Stimulated activated CD4-positive, alpha-beta T cell treated with anti-CD3 and anti-CD28 coated beads, Interleukin-4, amount 100 ng/mL, for 4 hours (primary cell): ENCODE measurements around the gene INPP4B.

Source experiments
- DNase-seq, 2 experiments: peaks; one replicate each; pipeline ENCODE4 v3.0.0-alpha.2; 2020

Gene INPP4B

GRCh38 chr4:142191901-142192300, 654.2 kb downstream of the INPP4B start:
- DNase-seq, result no peak

DNA sequence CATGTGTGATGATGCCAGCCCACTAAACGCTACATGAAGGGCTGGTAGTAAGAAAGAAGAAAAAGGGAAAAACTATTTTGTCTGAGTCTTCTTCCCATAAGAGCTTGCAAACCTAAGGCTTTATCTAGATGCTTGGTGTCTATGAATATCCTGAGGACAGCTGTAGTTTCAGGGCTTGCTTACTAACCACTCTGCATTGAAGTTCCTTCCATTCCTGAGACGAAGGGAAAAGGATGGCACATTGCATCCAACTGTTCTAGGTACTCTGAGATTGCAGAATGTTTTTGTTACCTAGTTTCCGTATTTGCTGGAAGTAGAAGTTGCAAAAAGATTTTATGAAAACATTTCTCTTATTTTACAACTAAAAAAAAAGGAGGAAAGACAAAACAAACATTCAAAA, 665.1 kb downstream of the INPP4B start:
- no peak for DNase-seq

GRCh38 chr4:142169216-142169615, 676.9 kb downstream of the INPP4B start:
- no peak for DNase-seq

GRCh38 chr4:142168181-142168580, 677.9 kb downstream of the INPP4B start:
- DNase-seq, result no peak

DNA sequence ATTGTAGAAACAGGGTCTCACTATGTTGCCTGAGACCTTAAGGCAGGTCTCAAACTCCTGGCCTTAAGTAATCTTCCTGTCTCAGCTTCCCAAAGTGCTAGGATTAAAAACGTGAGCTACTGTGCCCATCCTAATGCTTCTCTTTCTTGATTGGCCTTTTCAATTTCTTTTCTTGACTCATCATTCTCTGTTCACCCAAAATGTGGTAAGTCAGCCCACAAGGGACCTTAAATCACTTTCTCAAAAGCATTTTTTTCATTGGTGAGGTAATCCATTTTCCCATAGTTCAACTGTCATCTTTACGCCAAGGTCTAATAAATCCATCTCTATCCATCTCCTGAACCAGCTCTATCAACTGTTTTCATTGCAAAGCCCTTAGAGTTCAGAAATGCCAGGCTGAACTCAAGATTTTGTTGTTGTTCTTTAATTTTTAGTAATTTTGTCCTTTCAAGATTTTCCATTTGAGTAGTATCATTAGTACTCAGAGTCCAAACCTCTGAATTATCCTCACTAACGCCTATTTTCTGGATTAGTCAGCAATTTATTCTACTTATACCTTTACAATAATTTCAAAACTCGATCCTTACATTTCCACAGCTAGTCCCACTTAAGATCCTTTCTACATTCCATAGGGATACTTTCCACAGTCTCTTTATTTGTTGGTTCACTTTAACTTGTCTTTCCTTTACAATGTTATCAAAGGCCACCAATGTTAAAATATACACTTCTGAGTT, 681.2 kb downstream of the INPP4B start:
- no peak for DNase-seq

- DNase-seq, result no peak
Observed at GRCh38 chr4:142161086-142161485, 685.0 kb downstream of the INPP4B start.

DNA sequence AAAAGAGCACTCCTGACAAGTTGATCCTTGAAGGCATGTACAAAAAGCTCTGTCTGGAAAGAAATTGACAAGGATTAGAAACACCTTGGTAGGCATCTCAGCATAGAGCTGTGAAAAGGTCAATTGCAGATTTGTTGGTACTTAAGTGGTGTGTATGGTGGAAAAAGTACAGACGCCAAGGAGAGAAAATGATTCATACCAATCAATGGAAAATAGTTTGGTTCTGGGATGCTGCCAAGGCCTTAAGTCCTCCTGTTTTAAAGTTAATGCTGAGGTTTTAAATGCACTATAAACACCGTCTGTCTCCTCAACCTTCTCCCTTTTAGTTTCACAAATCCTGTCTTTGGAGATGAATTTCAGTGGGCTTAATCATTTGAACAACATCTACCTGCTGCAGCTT, 685.6 kb downstream of the INPP4B start:
- DNase-seq, result no peak

DNA sequence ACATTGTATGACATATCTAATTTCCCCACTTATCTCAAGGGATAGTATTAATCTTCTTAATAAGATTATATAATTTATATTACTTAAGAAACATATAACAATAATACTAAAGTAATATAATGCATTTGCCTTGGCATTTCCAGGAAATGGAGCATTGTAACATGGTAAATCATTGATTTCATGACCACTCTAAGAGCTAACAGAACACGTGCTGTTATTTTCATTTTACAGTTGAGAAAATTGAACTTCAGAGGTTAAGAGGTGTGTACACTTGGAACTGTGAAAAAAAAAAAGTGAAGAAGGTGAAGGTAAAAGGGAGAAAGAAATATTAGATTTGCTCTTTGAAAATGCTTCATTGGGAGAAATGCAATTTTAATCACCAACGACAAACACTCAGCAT, 687.1 kb downstream of the INPP4B start:
- no peak for DNase-seq

DNA sequence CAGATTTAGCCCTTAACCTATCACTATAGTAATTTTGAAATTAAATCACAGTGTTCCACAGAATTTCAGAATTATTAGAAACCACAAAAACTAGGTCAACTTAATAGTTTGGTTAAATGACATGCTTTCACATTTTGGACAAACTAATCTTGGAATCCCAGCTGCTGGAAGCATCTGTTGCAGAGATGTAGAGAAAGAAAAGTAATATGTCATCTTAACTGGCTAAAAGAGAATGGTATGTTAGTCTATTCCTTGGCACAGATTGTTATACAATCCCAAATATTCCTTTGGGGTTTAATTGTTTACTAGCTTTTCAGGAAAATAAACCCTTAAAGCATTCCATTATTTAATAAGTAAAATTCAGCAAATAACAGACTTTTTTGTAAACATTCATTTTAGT, 689.8 kb downstream of the INPP4B start:
- no peak for DNase-seq

DNA sequence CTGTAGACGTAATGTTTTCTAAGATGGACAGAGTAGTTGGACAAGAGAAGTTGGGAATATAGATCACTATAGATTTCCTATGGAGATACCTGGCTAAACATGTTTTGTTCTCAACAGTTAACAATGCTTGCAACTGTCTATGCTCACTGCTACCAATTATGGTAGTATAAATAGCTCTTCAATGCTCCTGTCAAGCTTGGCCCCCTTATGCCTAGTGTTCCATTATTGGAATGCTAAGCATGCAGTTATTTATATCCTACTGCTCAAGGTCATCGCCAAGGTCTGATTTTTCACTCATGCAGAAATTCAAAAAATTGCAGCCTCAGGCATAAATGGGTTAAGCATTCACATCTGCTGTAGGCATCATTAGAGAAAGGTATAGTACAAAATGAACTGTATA, 690.8 kb downstream of the INPP4B start:
- DNase-seq, result no peak

DNA sequence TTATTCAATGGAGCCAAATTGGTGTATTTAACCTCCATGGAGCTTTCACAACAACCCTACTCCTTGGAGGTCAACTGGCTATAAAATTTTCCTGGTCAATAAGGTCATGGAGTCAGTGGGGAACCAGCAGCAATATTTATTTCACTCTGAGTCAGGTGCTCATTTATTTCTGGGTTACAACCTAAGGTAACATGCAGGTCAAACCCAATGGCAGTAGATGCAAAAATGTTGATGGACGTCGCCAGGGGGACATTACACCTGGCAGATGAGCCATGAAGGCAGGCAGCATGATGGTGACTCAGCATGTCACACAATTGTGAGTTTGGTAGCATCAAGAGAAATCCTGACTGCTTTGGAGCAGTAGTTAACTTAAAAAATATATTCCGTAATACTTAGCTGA, 695.6 kb downstream of the INPP4B start:
- no peak for DNase-seq

DNA sequence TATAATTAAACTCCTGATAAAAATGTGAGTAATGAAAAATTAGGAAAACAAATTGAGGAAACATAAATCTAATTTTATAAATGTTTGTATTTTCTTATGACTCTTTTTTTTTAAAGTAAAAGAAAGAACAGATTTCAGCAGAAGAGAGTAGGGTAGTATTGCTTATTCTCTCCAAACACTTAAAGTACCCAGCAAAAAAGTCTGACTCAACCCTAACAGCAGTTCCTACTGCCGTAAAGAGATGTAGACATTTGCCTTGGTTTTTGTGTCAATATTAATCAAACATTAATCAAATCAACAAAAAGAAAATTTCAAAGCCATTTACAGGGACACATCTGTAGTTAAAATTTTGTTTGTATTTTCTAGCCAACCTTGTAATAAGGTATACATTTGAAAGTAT, 701.3 kb downstream of the INPP4B start:
- no peak for DNase-seq

DNA sequence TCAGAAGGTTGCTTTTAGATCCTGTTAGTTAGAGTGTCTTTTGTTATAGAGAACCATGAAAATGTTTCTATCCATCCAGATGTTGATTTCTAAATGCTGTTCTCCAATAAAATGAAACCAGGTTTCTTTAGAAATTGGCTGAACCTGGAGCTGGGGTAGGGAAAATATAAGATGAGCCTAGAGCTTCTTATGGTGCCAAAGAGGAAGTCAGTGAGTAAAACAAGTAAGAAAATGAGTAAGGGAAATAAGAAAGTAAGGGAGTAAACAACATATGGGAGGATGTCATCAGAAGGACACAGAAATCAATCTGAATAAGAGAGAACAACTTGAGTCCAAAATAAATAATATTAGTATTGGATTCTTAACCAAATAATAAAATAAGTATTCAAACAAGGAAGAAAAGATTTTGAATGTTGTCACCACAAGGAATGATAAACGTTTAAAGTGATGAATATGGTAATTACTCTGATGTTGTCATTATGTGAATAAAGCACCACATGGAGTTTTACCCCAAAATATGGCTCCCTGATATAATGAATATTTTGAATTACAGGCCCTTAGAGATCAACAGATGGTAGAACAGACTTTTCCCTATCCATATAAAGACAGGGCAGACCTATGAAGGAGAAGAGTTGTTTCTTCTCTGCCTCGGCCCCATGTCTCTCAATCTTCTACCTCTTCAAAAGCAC, 703.6 kb downstream of the INPP4B start:
- no peak for DNase-seq

DNA sequence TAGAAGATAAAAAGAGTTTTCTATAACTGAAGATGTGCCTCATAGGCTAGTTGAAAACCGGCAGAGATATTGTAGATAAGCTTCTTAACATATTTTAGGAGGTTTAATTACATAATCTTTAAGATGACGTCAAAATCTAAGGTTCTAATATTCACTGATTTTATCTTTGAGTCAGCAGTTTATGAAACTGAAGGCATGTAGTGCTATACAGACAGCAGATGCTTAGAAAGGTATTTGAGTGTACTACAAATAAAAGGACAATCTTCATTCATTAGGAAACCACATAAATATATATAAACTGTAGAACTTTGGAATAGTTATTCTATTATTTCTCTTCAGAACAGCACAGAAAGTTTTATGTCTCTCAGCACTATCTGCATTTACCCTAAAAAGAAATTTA, 704.9 kb downstream of the INPP4B start:
- DNase-seq, result no peak

DNA sequence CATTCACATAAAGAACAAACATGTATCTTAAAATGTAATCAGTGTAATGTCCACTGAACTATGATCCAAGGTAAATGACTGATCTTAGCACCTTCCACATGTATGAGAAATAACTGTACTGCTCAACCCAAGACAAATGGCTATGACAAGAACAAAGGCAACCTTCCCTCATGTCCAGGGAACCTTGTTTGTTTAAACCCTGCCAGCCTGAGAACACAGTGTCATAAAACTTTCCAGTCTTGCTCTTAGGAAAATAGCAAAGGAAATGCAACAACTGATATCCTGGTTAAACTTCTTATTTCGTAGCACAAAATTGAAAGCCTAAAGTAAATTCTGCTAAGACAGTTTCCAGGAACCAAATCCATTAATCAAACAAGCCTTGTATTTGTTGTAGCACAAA, 715.4 kb downstream of the INPP4B start:
- DNase-seq, result no peak

GRCh38 chr4:142129931-142130330, 716.2 kb downstream of the INPP4B start:
- no peak for DNase-seq

GRCh38 chr4:142129473-142129872, 716.6 kb downstream of the INPP4B start:
- no peak for DNase-seq

DNA sequence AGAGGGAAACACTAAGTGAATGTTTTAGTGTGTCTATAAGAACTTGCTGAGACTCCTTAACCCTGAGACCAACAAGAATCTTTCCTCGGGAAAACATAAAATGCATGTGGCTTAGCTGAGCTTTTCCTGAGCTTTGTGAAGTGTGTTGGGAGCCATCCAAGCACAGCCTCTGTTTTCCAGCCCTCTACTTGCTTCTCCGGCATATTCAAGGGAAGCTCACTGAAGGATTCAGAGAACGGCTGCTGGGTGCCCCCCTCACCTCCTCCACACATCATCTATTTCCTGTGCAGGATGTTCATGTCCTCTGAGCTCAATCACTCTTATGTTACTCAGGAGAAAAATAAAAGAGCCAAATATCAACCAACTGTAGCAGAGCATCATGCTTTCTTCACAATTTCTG, 717.6 kb downstream of the INPP4B start:
- DNase-seq, result no peak

GRCh38 chr4:142126890-142127497, 719.1 kb downstream of the INPP4B start:
- DNase-seq, result peak; percentile 44 to 54

GRCh38 chr4:142124874-142125273, 721.2 kb downstream of the INPP4B start:
- no peak for DNase-seq

DNA sequence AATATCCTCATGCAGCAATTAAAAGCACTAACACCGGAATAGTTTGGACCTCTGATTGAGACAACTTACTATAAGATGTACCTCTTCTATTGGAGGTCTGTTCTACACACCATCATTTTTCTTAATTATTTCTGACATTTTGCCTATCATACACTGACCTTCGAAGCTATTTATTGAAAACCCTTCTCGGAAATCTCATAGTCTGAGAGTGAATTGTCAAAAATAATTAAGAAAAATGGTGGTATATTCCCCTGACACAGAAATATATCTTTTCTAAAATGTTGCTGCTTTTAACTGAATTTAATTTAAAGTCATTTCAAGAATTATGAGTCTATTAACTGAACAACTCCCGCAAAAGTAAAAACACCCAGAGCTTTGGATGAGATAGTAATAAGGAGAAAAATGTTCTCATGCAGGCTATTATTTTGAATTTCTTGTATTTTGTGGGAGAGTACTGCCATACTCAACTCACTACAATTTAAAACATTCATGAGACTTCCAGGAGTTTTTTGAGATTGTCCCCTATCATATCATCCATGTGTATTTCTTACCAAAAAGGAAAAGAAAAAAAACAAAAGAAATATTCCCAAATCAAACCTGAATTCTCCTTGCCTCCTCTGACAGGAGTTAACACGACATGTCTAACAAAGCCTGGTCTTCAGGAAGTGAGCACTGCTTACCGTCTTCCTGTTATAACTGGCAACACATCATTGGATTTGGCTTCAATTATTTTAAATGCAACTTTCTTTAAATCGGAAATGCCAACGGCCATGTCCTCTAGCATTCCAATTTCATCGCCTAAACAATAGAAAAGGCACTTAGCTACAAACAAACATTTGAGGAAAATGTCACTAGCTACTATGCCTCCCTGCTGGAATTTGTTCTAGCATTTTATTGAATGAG, 724.4 kb downstream of the INPP4B start:
- DNase-seq, result no peak

GRCh38 chr4:142120921-142121320, 725.2 kb downstream of the INPP4B start:
- no peak for DNase-seq

- no peak for DNase-seq
Observed at GRCh38 chr4:142112451-142112850, 733.6 kb downstream of the INPP4B start.
